Glomerular visceral epithelial cell (primary cell): Measurements from ENCODE around the gene CBFB.
A peak's percentile ranks its signal among the peaks of the same experiment; 100 is the strongest.

Experiments
- DNase-seq: peaks from one replicate; pipeline ENCODE4 v3.0.0-alpha.2; 2016; ENCODE audit errors: extremely low spot score

Gene CBFB

GRCh38 chr16:67129422-67129821 lies 100.5 kb downstream of the CBFB start:
- no peak for DNase-seq

DNA sequence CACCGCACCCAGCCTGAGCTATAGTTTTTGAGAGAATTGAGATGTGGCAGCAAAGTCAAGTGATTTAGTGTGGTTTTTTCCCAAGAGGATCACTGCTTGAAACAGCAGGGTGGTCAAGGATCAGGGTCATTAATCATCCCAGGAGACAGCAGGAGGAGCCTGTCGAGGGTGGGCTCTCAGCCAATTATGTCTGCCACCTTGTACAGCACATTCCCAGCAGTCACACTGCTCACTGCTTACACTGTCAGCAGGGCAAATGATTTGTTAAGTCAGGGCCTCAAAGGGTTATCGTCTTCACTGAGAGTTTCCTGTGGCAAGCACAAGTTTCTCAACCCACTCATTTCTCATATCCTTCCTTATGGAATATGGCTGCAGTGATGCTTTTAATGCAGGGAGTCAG lies 108.7 kb downstream of the CBFB start:
- peak; percentile 35 for DNase-seq

GRCh38 chr16:67141391-67141790 lies 112.4 kb downstream of the CBFB start:
- DNase-seq: no peak

DNA sequence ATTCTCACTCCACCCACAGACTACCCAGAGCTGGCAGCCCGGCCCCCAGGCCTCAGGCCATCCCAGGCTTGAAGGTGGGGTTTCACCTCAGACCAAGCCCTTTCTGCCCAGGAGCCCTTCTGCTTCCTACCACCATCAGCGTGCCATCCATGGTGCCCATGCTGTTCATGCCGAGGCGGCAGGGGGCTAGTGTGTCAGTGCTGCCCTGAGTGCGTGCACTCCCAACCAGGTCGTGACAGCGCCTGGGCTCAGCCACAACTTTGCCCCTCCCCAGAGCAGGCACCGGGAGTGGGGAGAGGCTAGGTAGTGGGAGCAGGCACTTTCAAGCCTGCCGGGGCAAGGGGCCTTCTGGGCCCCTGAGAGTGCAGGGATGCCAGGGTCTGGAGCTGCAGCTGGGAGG lies 113.4 kb downstream of the CBFB start:
- no peak for DNase-seq

- no peak for DNase-seq
Observed at GRCh38 chr16:67144943-67145342, 116.0 kb downstream of the CBFB start.

DNA sequence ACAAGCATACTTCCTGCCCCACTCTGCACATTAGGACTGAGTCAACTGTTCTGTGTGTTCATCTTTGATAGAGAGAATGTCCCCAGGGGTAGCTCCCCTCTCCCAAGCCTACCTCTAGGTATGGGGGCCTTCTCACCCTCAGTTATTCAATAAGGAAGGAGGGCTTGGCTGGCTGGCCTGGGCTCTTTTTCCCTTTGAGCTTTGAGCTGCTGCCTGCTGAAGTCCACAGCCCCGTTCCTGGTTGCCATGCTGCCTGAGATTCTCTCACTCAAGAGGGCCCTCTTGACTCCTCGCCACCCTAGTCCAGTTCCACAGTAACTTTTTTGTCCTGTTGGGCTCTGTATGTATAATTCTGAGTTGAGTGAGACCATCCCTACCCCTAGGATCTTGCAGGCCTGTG lies 116.8 kb downstream of the CBFB start:
- no peak for DNase-seq

GRCh38 chr16:67146523-67147357 lies 117.8 kb downstream of the CBFB start:
- DNase-seq: no peak

DNA sequence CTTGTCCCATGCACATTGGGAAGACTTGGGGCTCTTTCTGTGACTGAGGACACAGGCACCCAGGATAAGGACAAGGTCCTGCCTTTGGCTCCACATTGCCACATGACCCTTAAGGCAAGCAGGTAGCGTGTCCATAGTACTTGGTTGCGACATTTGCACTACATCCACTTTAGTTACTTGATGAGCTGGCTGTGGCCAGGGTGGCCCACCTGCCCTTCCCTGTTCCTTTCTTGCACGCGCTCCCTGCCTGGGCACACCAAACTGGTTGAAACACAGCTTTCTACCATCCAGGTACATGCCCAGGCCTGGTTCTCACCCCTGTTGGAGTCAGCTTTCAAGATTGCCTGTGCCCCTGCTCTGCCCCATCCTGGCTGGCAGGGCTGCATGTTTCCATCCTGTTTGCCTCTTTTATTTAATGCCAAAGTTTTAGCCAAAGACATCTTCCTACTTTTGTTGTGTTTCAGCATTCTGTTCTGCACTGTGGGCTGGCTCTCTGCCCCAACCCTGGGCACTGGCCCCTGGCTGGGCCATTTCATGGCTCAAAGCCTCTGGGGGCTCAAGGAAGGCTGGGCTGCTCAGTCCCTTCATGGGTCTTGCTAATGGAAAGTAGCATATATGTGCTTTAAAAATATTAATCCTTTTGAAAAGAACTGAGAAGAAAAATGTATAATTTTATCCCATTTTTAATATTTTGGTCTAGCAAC lies 118.6 kb downstream of the CBFB start:
- no peak for DNase-seq

DNA sequence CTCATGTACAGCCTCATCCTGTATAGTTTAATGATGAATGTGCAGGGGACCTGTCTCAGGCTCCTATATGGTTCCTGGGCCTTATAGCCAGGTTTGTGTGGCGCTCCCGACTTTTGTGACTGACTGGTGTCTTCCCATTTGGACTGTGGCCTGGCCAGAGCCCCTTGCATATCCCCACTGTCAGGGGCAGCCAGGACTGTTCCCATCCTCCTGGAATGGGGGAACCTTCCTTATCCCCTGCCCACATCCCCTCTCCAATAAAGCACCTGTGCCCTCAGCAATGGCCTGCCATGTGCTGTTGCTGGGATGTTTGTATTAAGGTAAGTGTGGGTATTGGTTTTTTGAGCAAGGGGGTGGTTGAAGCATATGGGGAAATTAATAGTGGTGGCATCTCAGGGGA lies 119.3 kb downstream of the CBFB start:
- no peak for DNase-seq

DNA sequence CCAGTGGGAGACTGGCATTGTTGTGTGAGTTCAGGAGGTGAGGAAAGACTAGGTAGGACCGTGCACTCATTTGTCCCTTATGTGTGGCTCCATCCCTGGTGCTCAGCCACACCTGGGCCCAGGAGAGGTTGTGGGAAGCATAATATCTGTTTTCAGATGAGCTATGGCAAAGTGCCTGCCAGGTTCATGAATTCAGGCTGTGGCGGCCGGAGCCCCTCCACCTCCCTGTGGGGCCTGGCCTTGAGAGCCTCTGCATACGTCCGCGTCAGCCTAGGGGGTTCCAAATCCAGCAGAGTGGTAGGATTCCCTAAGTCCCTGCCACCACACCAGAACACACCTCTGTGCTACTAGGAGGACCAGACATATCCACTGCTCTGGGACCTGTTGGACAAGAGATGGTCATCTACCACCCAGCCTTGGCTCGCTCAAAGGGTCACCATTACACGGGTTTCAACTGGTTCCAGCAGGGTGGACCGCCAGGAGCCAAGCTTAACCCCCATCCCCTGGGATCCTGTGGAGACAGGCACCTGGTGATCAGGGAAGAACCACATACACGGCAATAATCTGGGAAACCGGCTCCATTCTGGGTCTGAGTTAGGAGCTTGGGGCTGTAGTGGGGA lies 119.8 kb downstream of the CBFB start:
- no peak for DNase-seq

DNA sequence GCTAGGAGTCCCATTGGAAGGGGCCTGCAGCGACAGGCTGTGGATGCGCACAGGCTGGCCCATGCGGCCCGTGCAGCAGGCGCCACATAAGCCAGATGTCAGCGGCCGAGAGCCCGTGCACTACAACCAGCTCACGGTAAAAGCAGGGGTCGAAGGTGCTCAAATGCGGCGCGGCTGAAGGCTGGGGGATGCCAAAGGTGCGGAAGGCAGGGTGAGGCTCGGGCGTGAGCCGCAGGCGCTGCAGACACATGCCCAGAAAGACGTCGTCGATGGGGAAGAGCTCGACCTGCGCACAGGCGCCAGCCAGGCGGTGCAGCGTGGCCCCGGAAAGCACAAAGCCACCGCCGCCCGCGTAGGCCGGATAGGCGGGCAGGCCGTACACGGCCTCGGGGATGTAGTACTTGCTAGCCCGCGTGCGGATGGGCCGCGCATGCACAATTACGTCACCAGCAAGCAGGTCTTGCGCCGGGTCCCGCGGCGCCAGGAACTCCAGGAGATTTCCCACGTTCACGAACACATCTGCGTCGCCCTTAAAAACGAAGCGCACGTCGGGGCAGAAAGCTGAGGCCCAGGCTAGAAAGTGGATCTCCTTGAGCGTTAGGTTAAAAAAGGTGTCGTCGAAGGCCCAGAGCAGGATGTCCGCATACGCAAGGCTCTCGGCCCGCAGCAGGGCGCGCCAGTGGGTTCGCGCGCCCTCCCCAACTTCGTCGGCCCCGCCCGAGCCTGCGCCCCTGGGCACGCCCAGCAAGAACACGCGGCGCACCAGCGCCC lies 120.5 kb downstream of the CBFB start:
- no peak for DNase-seq

- no peak for DNase-seq
Observed at GRCh38 chr16:67150047-67150832, 121.3 kb downstream of the CBFB start.
